GM12878 (cell line): ENCODE data around the gene WWTR1. TPM values are rescaled to one million over a fixed set of nuclear protein-coding genes. Genes with fewer than 3 reads are reported as not detected.

ENCODE experiments used
- ATAC-seq: fragments of 200-7000 bp; cut with Tn5 transposase; 3 replicates; pipeline ENCODE4 v1.9.1; 2020; ENCODE audit warnings: mild to moderate bottlenecking, moderate library complexity
- BruUV-seq: library from RNA; stranded (reverse); fragments of 400-500 nt; replicated peaks from 2 replicates; lab custom pipeline; 2021; lab: Mats Ljungman, UMichigan
- CTCF ChIA-PET: fragments of 300-600 bp; sonication (Branson Sonifier 250); formaldehyde crosslinking; extraction: SDS; loops from one replicate; lab custom pipeline; 2021; ENCODE audit warnings: inconsistent platforms; lab: Yijun Ruan, JAX
- POLR2A ChIA-PET: fragments of 350-600 bp; formaldehyde crosslinking; extraction: SDS; loops from one replicate; lab custom pipeline; 2021; ENCODE audit warnings: inconsistent platforms; lab: Charles Lee
- RAD21 ChIA-PET: fragments of 300-600 bp; sonication (Branson Sonifier 250); formaldehyde crosslinking; loops from one replicate; lab custom pipeline; 2023; ENCODE audit warnings: antibody characterized with exemption; ENCODE audit not compliant: unreplicated experiment; lab: Charles Lee
- SMC1A ChIA-PET: fragments of 300-600 bp; sonication (Branson Sonifier 250); formaldehyde crosslinking; loops from one replicate; lab custom pipeline; 2023; ENCODE audit not compliant: unreplicated experiment, uncharacterized antibody; lab: Charles Lee
- DNase-seq: peaks from one replicate; pipeline ENCODE4 v3.0.0-alpha.2; 2011; ENCODE audit warnings: low read depth, low spot score
- FAIRE-seq: peaks from 3 replicates; lab custom pipeline; 2011; peaks lifted over from hg19 to GRCh38; lab: Jason Lieb, UNC
- H2AFZ ChIP-seq: 2 replicates; pipeline ENCODE4 v1.6.0; 2011; ENCODE audit warnings: low read depth, low read length, control low read depth; ENCODE audit not compliant: control insufficient read depth
- H3K27ac ChIP-seq: 2 replicates; pipeline ENCODE4 v1.5.1; 2011; ENCODE audit warnings: control low read depth; ENCODE audit not compliant: control insufficient read depth, insufficient read depth
- H3K27me3 ChIP-seq, 2 experiments: replicated peaks in 1 of 2; 2 replicates each; pipeline versions ENCODE4 v1.6.0 to v1.6.1; 2011; ENCODE audit warnings: low read length in 1 of 2; ENCODE audit not compliant: control insufficient read depth in 2 of 2, insufficient read depth in 2 of 2
- H3K36me3 ChIP-seq, 2 experiments: 2 replicates each; pipeline ENCODE4 v1.5.1; 2011; ENCODE audit warnings: low read length in 1 of 2; ENCODE audit not compliant: control insufficient read depth in 2 of 2, insufficient read depth in 2 of 2
- H3K4me1 ChIP-seq: 2 replicates; pipeline ENCODE4 v1.6.1; 2011; ENCODE audit warnings: mild to moderate bottlenecking, low read length, moderate library complexity, mixed read lengths; ENCODE audit not compliant: control insufficient read depth, insufficient read depth
- H3K4me2 ChIP-seq: 2 replicates; pipeline ENCODE4 v1.6.0; 2011; ENCODE audit warnings: control low read depth; ENCODE audit not compliant: control insufficient read depth, insufficient read depth
- H3K4me3 ChIP-seq: fragments of 200-600 bp; sonication (generic); 2 replicates; pipeline ENCODE4 v1.5.1; 2016
- H3K79me2 ChIP-seq: 2 replicates; pipeline ENCODE4 v1.6.0; 2011; ENCODE audit warnings: low read length; ENCODE audit not compliant: control insufficient read depth, insufficient read depth
- H3K9ac ChIP-seq: 2 replicates; pipeline ENCODE4 v1.8.0; 2011; ENCODE audit warnings: low read length, control low read depth, mixed read lengths; ENCODE audit not compliant: control insufficient read depth, insufficient read depth
- H3K9me3 ChIP-seq: replicated peaks from 3 replicates; pipeline ENCODE4 v1.5.1; 2011; ENCODE audit warnings: mild to moderate bottlenecking, low read length; ENCODE audit not compliant: control insufficient read depth, insufficient read depth
- H4K20me1 ChIP-seq: 2 replicates; pipeline ENCODE4 v1.6.0; 2011; ENCODE audit not compliant: control insufficient read depth, insufficient read depth
- LARP7 ChIP-seq: fragments of 450-650 bp; IDR thresholded peaks from 2 replicates; pipeline ENCODE4 v1.6.1; 2017; ENCODE audit warnings: mild to moderate bottlenecking
- MEF2A ChIP-seq: IDR thresholded peaks from 2 replicates; pipeline ENCODE4 v1.6.1; 2011; ENCODE audit warnings: low read depth, mild to moderate bottlenecking, low read length, moderate library complexity; ENCODE audit not compliant: insufficient read depth
- NR2F1 ChIP-seq: fragments of 450-650 bp; conservative IDR thresholded peaks from 2 replicates; pipeline ENCODE4 v1.6.1; 2017; ENCODE audit warnings: mild to moderate bottlenecking
- POLR2AphosphoS2 ChIP-seq: IDR thresholded peaks from 2 replicates; pipeline ENCODE4 v1.6.1; 2011; ENCODE audit warnings: low read depth, mild to moderate bottlenecking, low read length, improper control_type of control experiment, moderate library complexity
- RAD51 ChIP-seq: fragments of 450-650 bp; IDR thresholded peaks from 2 replicates; pipeline ENCODE4 v1.6.1; 2016; ENCODE audit warnings: moderate library complexity, mild to moderate bottlenecking, inconsistent platforms
- STAT3 ChIP-seq: IDR thresholded peaks from 2 replicates; pipeline ENCODE4 v1.6.1; 2011; ENCODE audit warnings: low read depth, low read length, improper control_type of control experiment
- WGBS: methylation state at CpG from one replicate; pipeline ENCODE4 v1.1.6; 2016; ENCODE audit warnings: low lambda C conversion rate; ENCODE audit not compliant: insufficient replicate concordance, insufficient coverage; ENCODE audit errors: missing lambda C conversion rate; 5-methylcytosine and 5-hydroxymethylcytosine counted together
- in situ Hi-C: fragments of 300-500 bp; cut with MboI; formaldehyde crosslinking; loops from 9 replicates; pipeline ENCODE4 v1.14.3; 2018; ENCODE audit warnings: mixed read lengths
- intact Hi-C: fragments of 100-400 bp; cut with micrococcal nuclease; formaldehyde crosslinking; loops from one replicate; pipeline ENCODE4 v1.14.2; 2022; ENCODE audit not compliant: unreplicated experiment
- polyA plus RNA-seq, 11 experiments: library from polyadenylated mRNA; depleted of rRNA in 4 of 11; unstranded in 6 of 11; stranded (reverse) in 5 of 11; fragments of >200 nt; fragmentation: Nextera tagmentation in 4 of 11; fragmentation: Illumina TruSeq in 1 of 11; extraction: Ambion mirVana in 4 of 11; extraction: Trizol in 1 of 11; gene quantifications; 1 replicate in 1 of 11; 2 replicates in 10 of 11; pipeline versions ENCODE4 v1.2.1 to v1.2.3, GENCODE V29; 2011 to 2016; ENCODE audit warnings: inconsistent platforms in 2 of 11, missing spikeins in 2 of 11, low read depth in 1 of 11
- total RNA-seq, 4 experiments: library from RNA; depleted of rRNA in 3 of 4; stranded (reverse); fragments of >200 nt in 3 of 4; fragmentation: Illumina TruSeq in 1 of 4; extraction: Trizol in 1 of 4; gene quantifications; 2 replicates each; pipeline versions ENCODE4 v1.2.1 to v1.2.3, GENCODE V29; 2013 to 2021
- TF ChIP-seq, protein P1 (sequence below): IDR thresholded peaks from 2 replicates; pipeline ENCODE4 v1.6.1; 2011; ENCODE audit warnings: borderline replicate concordance, low read depth, mild to moderate bottlenecking, moderate library complexity, low read length; ENCODE audit not compliant: insufficient read depth, poor library complexity, severe bottlenecking
- TF ChIP-seq, protein P2 (sequence below): IDR thresholded peaks from 2 replicates; pipeline ENCODE4 v1.6.1; 2012; ENCODE audit warnings: low read depth, low read length, improper control_type of control experiment
- TF ChIP-seq, protein P3 (sequence below): fragments of 450-650 bp; formaldehyde crosslinking; IDR thresholded peaks from 2 replicates; pipeline ENCODE4 v1.5.0; 2022; ENCODE audit warnings: mild to moderate bottlenecking, missing genetic modification characterization
- TF ChIP-seq, protein P4 (sequence below): fragments of 450-650 bp; IDR thresholded peaks from 2 replicates; pipeline ENCODE4 v1.6.1; 2017; ENCODE audit warnings: mild to moderate bottlenecking, moderate library complexity

The WWTR1 gene
- total and polyA plus RNA-seq, 10 of the 15 experiments (the other 5 are each of a cell fraction or from before 2014, with no cell fraction given), result 2.5 to 18.5 (median 5.8) TPM

- TF ChIP-seq MEF2A (no peak), STAT3 (no peak), LARP7 (peak; percentile 52), POLR2AphosphoS2 (no peak), RAD51 (no peak)
- TF ChIP-seq, protein P1, sequence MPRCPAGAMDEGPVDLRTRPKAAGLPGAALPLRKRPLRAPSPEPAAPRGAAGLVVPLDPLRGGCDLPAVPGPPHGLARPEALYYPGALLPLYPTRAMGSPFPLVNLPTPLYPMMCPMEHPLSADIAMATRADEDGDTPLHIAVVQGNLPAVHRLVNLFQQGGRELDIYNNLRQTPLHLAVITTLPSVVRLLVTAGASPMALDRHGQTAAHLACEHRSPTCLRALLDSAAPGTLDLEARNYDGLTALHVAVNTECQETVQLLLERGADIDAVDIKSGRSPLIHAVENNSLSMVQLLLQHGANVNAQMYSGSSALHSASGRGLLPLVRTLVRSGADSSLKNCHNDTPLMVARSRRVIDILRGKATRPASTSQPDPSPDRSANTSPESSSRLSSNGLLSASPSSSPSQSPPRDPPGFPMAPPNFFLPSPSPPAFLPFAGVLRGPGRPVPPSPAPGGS, result no peak
- TF ChIP-seq, protein P2, sequence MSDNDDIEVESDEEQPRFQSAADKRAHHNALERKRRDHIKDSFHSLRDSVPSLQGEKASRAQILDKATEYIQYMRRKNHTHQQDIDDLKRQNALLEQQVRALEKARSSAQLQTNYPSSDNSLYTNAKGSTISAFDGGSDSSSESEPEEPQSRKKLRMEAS, result no peak
- TF ChIP-seq, all 136 proteins: peak for 5
Measured at GRCh38 chr3:149657321-149657925, 402 bp downstream of the WWTR1 start (continued).

DNA sequence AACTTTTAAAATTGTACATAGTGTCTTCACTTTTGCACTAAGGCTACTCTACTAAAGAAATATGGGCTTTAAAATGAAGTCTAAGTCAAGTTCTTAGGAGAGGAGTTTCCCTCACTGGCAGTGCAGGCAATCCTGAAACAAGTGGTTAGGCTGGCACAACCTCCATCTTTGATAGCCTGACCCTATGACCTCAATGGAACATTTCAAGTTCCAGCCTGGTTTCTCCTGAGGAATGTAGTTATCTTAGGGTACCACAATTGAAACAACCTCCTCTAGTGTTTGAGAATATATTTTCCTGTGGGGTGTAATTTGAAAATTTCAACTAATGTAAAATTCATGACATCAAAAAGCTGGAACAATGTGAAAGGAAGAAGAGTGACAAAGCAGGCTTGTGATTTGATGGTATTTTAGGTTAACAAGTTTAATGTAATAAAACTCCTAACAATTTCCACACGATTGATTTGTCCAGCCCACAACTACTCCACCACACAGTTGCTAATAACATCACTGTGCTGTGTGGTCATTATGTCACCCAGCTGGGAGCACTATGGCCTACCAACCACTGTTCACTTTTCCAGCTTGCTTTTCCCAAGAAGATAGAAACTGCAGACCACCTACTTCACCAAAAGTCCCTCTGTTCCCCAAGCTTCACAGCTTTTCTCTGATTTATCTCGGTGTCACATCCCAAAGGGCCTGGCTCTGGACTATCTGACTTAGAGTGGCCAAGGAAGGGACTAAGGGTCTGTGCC lies 1.8 kb downstream of the WWTR1 start:
- no peak for ATAC-seq
- H3K4me2 ChIP-seq, result peak overlapping the region; percentile 98
- in situ Hi-C loops (no loop called here), intact Hi-C loops (loop anchor here (2.0 to 5.0 kb wide), 3 partner anchors 35 to 156 kb away; partner anchors contain the start of gene RNF13)
- ChIA-PET CTCF (interaction anchor here (0.6 to 12.1 kb wide), 10 partner anchors 9 to 125 kb away, joined by 3 to 230 read pairs (median 4); no protein-coding TSS in a partner anchor), RAD21 (interaction anchor here (0.8 to 11.1 kb wide), 9 partner anchors 10 to 85 kb away, joined by 3 to 272 read pairs (median 6); no protein-coding TSS in a partner anchor), POLR2A (interaction anchor here (0.7 to 4.5 kb wide), 7 partner anchors 15 to 86 kb away, joined by 3 to 42 read pairs (median 3); no protein-coding TSS in a partner anchor), SMC1A (interaction anchor here (0.6 to 12.2 kb wide), 11 partner anchors 9 to 613 kb away, joined by 3 to 205 read pairs (median 26); no protein-coding TSS in a partner anchor)
- DNase-seq, result no peak
- peaks cover 16% of the 10 kb centered on the region for H3K4me1 ChIP-seq
- H3K36me3 ChIP-seq, result no peaks in the 10 kb centered on the region
- H3K79me2 ChIP-seq, result peaks cover 49% of the 10 kb centered on the region
- no peak overlapping the region for H2AFZ ChIP-seq
- no peaks in the 10 kb centered on the region for H3K27me3 ChIP-seq
- peak overlapping the region; percentile 87 for H3K4me3 ChIP-seq
- no peak overlapping the region for H3K27ac ChIP-seq
- no peaks in the 10 kb centered on the region for H4K20me1 ChIP-seq
- 52% methylated on average over 2 of the region's 2 CpGs for WGBS
- no peaks in the 10 kb centered on the region for H3K9me3 ChIP-seq
- no TSS peak for BruUV-seq
- no peak overlapping the region for H3K9ac ChIP-seq
- FAIRE-seq, result no peak
- peak; percentile 84 for TF ChIP-seq NR2F1
- TF ChIP-seq, protein P3, sequence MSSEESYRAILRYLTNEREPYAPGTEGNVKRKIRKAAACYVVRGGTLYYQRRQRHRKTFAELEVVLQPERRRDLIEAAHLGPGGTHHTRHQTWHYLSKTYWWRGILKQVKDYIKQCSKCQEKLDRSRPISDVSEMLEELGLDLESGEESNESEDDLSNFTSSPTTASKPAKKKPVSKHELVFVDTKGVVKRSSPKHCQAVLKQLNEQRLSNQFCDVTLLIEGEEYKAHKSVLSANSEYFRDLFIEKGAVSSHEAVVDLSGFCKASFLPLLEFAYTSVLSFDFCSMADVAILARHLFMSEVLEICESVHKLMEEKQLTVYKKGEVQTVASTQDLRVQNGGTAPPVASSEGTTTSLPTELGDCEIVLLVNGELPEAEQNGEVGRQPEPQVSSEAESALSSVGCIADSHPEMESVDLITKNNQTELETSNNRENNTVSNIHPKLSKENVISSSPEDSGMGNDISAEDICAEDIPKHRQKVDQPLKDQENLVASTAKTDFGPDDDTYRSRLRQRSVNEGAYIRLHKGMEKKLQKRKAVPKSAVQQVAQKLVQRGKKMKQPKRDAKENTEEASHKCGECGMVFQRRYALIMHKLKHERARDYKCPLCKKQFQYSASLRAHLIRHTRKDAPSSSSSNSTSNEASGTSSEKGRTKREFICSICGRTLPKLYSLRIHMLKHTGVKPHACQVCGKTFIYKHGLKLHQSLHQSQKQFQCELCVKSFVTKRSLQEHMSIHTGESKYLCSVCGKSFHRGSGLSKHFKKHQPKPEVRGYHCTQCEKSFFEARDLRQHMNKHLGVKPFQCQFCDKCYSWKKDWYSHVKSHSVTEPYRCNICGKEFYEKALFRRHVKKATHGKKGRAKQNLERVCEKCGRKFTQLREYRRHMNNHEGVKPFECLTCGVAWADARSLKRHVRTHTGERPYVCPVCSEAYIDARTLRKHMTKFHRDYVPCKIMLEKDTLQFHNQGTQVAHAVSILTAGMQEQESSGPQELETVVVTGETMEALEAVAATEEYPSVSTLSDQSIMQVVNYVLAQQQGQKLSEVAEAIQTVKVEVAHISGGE (CRISPR knock-in tag), result no peak
- TF ChIP-seq, protein P4, sequence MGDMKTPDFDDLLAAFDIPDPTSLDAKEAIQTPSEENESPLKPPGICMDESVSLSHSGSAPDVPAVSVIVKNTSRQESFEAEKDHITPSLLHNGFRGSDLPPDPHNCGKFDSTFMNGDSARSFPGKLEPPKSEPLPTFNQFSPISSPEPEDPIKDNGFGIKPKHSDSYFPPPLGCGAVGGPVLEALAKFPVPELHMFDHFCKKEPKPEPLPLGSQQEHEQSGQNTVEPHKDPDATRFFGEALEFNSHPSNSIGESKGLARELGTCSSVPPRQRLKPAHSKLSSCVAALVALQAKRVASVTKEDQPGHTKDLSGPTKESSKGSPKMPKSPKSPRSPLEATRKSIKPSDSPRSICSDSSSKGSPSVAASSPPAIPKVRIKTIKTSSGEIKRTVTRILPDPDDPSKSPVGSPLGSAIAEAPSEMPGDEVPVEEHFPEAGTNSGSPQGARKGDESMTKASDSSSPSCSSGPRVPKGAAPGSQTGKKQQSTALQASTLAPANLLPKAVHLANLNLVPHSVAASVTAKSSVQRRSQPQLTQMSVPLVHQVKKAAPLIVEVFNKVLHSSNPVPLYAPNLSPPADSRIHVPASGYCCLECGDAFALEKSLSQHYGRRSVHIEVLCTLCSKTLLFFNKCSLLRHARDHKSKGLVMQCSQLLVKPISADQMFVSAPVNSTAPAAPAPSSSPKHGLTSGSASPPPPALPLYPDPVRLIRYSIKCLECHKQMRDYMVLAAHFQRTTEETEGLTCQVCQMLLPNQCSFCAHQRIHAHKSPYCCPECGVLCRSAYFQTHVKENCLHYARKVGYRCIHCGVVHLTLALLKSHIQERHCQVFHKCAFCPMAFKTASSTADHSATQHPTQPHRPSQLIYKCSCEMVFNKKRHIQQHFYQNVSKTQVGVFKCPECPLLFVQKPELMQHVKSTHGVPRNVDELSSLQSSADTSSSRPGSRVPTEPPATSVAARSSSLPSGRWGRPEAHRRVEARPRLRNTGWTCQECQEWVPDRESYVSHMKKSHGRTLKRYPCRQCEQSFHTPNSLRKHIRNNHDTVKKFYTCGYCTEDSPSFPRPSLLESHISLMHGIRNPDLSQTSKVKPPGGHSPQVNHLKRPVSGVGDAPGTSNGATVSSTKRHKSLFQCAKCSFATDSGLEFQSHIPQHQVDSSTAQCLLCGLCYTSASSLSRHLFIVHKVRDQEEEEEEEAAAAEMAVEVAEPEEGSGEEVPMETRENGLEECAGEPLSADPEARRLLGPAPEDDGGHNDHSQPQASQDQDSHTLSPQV, result no peak
